ENCODE measurements around the gene CCNA1.

The CCNA1 gene

GRCh38 chr13:36480726-36481427, 48.6 kb downstream of the CCNA1 start:
- H3K27me3 ChIP-seq (replicated peaks; ENCODE audit: control insufficient read depth, insufficient read depth, low read length): no peaks in the 10 kb centered on the region
- TF ChIP-seq CTCF (IDR thresholded peaks at IDR 0.05; ENCODE audit: insufficient read depth, low read length, poor library complexity, severe bottlenecking): no peak
- no peak overlapping the region for H3K4me3 ChIP-seq (replicated peaks; ENCODE audit: low read depth, low read length)
- no peaks in the 10 kb centered on the region for H3K36me3 ChIP-seq (ENCODE audit: control insufficient read depth, insufficient read depth, low read length)
- no peak for DNase-seq (ENCODE audit: extremely low read depth, insufficient read length)

- no peak for TF ChIP-seq CTCF (IDR thresholded peaks at IDR 0.05; ENCODE audit: insufficient read depth, low read length, poor library complexity, severe bottlenecking)
- H3K36me3 ChIP-seq (ENCODE audit: control insufficient read depth, insufficient read depth, low read length): no peaks in the 10 kb centered on the region
- no peaks in the 10 kb centered on the region for H3K27me3 ChIP-seq (replicated peaks; ENCODE audit: control insufficient read depth, insufficient read depth, low read length)
- no peak overlapping the region for H3K4me3 ChIP-seq (replicated peaks; ENCODE audit: low read depth, low read length)
- DNase-seq (ENCODE audit: extremely low read depth, insufficient read length): no peak
These were observed 57.8 kb downstream of the CCNA1 start for GRCh38 chr13:36490055-36490454.

Data from GM06990 (cell line).